Fibroblast of gingiva (primary cell): ENCODE data around the gene TXK.

Source experiments
- DNase-seq: peaks from one replicate; pipeline ENCODE4 v3.0.0-alpha.2; 2011; ENCODE audit warnings: low read depth

TXK gene

DNA sequence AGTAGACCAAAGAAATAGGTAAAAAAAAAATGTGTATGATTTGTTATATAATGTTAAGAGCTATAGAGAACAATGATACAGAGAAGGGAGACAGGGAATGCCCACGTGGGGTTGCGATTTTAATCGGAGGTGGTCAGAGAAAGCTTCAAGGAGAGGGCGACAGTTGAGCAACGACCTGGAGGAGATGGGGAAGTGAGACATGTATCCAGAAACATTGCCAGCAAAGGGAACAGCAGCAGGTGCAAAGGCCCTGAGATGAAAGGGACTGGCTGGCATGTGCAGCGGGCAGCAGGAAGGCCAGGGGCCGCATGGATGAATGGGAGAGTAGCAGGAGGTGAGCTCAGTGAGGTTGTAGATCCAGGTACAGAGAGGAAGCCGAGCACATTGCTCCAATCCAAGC lies 84.6 kb downstream of the TXK start:
- DNase-seq: no peak

- no peak for DNase-seq
These were observed 86.2 kb downstream of the TXK start for GRCh38 chr4:48047896-48048295.

DNA sequence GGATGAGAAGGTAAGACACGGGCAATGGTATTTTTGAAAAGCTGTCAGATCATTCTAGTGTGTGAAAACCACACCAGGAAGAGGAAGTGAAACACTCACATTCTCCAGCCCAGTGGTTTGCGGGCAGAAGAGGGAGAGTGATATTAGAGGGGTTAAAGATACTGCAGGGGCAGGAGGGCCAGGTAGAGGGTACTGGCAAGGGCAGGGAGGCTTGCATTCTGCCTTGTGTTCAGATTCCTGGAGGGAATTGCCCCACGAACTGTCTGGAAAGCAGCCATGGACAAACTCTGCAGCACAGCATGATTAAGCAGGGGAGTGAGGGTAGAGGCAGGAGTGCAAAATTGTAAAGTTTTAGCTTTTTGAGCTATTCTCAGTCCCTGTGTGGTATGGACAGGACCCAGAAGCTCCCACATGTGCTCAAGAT lies 86.6 kb downstream of the TXK start:
- no peak for DNase-seq

DNA sequence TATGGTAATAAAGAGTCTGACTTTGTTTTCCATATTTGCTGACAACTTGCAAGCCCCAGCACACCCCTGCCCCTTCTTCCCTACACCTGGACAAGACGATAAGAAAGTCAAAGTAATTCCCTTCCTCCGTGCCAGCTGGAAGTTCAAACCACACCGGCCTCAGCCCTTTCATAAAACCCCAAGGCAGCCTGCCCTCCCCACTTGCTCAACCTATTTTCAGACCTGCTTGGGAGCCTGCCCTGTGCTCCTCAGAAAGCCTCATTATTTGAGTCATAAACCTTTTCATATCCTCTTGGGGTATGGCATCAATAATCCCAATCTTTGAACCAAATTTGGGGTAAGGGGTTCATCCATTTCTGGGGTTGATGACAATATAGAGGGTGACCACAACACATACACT lies 88.0 kb downstream of the TXK start:
- DNase-seq: no peak

- DNase-seq: no peak
These were observed 89.8 kb downstream of the TXK start for GRCh38 chr4:48044298-48044697.

DNA sequence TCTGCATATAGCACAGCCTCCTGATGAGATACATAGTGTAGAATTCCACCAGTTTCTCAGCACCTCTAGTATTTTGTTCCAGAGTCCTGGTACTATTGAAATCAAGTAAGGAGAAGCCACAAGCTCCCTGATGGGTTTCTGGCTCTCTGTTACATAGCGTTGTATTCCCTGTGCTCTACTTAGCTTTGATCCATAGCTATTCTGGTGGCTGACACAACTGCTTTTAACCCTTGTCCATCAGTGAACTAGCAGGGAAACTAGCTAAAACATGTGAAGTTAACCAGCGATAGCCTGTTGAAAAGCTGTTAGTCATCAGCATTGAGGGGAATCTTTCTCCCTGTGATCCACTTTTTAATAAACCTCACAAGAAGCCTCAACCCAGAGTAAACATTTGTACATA lies 90.5 kb downstream of the TXK start:
- no peak for DNase-seq

GRCh38 chr4:48042979-48043461 lies 91.0 kb downstream of the TXK start:
- no peak for DNase-seq

- no peak for DNase-seq
These were observed 92.4 kb downstream of the TXK start for GRCh38 chr4:48041535-48042137.

DNA sequence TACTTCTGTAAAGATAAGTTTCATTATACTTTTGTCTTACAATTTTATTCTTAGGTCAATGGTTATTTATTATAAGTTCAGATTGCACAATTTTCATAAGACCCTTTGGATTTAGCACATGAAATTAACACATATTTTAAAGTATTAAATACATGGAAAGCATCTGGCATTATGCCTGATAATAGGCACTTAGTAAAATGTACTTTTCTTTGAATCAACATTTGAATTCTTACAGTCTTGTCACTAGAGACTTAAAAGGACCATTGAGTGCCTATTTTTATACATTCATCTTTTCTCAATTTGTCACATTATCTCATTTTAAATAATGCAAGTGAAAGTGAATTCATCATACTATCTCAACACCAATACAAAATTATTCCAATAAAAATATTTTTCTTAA lies 94.5 kb downstream of the TXK start:
- DNase-seq: no peak

GRCh38 chr4:48038666-48039065 lies 95.4 kb downstream of the TXK start:
- no peak for DNase-seq

- no peak for DNase-seq
These were observed 97.0 kb downstream of the TXK start for GRCh38 chr4:48037117-48037462.

GRCh38 chr4:48035952-48036351 lies 98.1 kb downstream of the TXK start:
- DNase-seq: no peak

- DNase-seq: peak; percentile 4
These were observed 100.1 kb downstream of the TXK start for GRCh38 chr4:48033825-48034413.

DNA sequence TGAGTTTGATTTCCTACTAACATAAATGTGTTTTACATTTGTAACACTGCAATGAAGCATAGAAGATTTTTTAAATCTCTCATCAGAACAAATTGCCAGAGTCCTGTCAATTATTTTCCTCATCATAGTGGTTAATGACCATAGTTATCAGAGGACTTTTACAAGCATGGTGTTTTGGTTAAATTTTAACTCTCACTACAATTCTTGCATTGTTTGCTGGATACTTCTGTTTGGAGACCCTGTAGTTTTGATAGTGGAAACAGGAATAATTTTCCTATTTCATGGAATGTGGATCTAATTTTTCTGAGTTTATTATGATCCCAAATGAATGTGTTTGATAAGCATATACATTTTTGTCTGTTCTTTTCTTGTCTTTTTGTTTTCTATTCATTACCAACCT lies 100.6 kb downstream of the TXK start:
- no peak for DNase-seq

GRCh38 chr4:48032721-48033120 lies 101.3 kb downstream of the TXK start:
- no peak for DNase-seq

DNA sequence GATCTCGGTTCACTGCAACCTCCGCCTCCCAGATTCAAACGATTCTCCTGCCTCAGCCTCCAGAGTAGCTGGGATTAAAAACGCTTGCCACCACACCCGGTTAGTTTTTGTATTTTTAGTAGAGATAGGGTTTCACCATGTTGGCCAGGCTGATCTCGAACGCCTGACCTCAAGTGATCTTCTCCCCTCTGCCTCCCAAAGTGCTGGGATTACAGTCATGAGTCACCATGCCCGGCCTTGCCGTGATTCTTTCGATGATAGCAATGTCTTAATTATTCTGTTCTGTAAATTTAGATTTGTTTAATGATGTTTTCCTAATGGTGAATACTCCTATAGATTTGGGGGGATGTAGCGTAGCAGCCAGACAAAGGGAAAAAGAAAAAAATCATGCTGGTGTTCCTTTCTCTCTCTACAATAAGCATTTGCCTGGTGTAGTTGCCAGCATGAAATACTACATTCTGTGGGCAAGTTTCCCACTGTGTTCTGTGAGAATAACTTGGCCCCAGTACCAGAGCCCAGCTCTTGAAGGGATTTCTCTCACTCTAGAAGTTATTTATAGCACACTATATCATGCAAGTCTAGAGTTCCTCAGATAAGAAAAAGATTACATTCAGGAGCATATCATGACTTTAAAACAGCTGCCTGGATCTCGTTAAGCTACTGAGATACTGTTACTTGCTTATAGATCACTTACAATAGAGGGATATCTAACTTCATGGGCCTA lies 102.1 kb downstream of the TXK start:
- DNase-seq: peak; percentile 45

DNA sequence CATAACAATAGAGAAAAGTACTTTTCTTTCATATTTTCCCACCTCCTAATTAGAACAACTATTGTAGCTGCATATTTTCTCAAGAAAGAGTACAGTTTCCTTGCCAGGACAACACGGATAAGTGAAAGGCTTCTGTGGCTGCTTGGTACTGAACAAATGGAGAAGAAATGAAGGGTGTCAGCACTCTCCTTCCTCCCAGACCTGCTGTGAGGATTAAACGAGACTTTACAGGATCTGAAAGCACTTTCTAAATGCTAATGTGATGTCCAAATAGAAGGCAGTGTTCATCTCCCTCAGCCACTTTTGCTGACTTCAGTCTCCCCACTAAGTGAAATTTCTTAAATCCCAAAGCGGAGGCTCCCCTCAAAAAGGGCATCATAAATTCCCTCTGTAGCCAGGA lies 103.6 kb downstream of the TXK start:
- DNase-seq: no peak

- no peak for DNase-seq
These were observed 105.4 kb downstream of the TXK start for GRCh38 chr4:48028696-48029095.

GRCh38 chr4:48027653-48028052 lies 106.4 kb downstream of the TXK start:
- no peak for DNase-seq

GRCh38 chr4:48025005-48025404 lies 109.0 kb downstream of the TXK start:
- peak; percentile 6 for DNase-seq

- no peak for DNase-seq
These were observed 109.5 kb downstream of the TXK start for GRCh38 chr4:48024522-48024921.

DNA sequence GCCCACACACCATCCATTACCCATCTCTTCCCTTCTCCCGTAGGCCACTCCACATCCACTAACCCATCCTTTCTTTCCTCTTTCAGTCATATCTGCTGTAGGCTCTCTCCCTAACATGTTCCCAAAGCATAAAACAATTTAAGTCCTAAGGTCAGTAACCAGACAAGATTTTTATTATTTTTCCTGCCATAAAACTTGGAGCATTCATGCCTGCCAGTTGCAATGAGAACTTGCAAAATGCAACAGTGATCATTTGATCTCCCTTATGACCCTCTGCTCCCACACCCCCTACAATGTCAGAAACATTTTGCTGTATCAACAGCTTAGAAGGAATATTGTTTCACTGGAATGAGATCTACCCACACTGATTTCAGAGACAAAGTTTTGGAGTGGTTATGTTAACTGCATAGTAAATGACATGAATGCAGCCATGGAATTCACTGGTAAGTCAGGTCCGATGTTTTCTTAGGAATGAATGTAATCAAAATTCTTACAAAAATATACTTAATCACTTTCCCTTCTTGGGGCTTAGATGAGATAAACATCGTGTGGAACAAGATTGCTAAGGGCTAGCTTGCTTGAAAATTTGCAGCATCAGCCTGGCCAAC lies 111.8 kb downstream of the TXK start:
- no peak for DNase-seq

- no peak for DNase-seq
These were observed 113.0 kb downstream of the TXK start for GRCh38 chr4:48021100-48021499.
